Dedifferentiated amniotic fluid mesenchymal stem cell (primary cell): ENCODE results near the gene ACAD9.
"Not testable (repeated sequence)": the region's sequence is repeated elsewhere in the genome, so short reads cannot be mapped to it uniquely, and the experiment has no call there.

Experiments
- DNase-seq: peaks from one replicate; pipeline ENCODE4 v3.0.0-alpha.2; 2016; ENCODE audit errors: extremely low spot score

The ACAD9 gene

DNA sequence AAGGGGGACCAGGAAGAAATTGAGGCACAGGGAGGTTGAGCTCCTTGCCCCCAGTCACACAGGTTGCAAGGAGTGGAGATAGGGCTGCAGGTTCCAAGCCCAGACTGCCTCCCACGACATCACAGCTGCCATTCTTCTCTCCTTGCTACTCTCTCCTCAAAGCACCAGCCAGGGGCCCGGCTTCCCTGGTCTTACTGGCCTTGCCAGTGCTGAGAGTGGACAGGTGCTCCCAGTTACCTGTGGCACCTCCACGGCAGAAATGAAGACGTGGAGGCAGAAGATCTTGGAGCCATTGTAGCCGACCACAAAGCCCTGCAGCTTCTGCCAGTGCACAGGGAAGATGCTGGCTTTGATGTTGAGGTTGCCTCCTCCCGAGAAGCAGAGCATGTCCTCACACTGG, 17.9 kb upstream of the ACAD9 start:
- no peak for DNase-seq

GRCh38 chr3:128863560-128863959, 15.9 kb upstream of the ACAD9 start:
- DNase-seq = no peak

DNA sequence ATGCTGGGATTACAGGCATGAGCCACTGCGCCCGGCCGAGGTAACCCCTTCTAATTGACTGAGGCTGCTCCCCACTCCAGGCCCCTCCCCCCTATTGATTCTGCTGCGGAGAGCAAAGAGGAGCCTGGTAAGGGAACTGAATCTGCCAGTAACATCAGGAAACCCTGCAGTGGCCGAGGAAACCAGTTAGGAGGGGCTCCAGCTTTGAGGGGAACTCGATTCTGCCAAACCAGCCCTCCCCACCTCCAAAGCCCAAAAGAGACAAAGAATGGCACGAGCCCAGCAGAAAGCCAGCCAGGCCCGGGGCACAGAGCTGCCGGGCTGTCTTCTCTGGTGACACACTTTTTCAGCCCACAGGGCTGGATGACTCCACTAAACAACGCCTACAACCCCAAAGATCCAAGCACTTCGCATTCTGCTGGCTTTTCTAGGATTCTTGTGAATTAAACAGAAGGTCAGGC, 15.0 kb upstream of the ACAD9 start:
- DNase-seq = no peak

DNA sequence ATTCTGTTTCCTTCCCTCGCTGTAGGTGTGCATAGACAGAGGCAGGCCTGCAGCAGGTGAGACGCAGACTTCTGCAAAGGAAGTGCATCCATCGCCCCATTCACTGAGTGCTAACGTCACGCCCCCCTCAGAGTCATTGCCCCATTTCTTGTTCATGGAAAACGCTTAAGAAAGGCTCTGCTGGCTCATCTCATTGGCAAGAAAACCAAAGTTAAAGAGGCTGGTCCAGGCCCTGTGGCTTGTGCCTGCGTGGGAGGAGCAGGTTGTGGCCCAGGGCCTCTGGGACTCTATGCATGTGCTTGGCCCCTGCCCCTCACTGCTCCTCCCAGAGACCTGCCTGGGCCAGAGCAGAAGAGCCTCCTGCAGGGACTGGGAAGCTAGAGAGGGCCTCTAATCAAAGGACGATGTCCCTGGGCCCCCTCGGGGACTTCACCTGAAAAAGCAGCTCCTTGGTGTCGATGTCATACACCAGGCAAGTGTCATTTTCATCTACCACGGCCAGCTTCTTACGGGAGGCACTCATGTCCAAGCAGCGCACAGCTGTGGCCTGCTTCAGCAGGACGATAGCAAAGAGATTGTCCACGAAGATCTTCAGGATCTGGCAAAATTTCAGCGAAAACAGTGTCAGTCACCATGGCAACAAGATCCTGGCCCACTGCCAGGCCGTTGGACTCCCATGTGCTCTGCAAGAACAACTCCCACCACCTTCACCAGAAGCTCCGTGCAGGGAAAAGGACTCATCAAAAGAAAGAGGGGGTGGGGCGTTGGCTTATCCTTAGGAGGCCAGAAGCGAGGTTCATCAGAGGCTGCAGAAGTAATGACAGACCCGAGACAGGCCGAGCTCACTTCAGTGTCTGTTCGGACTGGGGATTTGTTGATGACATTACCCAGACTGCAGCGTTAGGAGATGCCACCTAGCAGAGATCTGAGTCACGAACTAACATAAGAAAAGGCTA, 14.3 kb upstream of the ACAD9 start:
- not testable (repeated sequence) for DNase-seq

DNA sequence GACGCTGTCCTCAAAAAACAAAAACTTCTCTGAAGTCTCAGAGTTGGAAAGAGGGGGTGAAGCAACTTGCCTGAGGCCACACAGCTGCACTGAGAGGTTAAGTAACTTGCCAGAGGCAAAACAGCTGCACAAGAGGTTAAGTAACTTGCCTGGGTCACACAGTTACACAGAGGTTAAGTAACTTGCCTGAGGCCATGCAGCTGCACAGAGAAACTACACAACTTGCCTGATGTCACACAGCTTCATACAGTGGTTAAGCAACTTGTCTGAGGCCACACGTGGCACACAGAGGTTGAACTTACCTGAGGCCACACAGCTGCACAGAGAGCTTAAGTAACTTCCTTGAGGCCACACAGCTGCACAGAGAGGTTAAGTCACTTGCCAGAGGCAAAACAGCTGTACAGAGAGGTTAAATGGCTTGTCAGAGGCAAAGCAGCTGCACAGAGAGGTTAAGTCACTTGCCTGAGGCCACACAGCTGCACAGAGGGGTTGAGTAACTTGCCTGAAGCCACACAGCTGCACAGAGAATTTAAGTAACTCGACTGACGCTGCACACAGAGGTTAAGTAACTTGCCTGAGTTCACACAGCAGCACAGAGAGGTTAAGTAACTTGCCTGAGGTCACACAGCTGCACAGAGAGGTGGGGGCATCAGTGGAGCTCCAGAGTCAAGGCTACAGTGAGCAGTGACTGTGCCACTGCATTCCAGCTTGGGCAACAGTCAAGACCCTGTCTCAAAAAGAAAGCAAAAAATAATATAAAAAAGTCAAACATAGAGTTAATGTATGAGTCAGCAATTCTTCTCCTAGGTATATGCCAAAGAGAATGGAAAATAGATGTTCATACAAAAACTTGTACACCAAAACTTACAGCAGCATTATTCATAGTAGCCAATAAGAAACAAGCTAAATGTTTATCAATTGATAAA, 12.0 kb upstream of the ACAD9 start:
- DNase-seq = no peak

DNA sequence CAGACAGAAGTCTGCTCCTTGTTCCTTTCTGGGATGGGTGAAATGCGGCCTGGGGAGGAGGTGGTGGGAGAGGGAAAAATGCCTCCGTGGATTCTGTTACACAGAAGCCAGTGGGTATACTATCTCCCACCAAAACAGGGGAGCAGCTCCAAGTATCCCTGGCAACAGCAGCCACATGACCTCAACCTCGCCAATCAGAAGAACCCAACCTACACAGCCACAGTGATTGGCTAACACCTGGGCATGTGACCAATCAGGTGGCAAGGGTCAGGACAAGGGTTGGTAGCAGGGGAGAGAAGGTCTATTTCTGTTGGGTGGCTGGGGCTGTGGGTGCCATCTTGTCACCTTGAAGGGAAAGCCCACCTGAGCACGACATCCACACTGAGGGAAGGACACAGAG, 9.1 kb upstream of the ACAD9 start:
- no peak for DNase-seq

DNA sequence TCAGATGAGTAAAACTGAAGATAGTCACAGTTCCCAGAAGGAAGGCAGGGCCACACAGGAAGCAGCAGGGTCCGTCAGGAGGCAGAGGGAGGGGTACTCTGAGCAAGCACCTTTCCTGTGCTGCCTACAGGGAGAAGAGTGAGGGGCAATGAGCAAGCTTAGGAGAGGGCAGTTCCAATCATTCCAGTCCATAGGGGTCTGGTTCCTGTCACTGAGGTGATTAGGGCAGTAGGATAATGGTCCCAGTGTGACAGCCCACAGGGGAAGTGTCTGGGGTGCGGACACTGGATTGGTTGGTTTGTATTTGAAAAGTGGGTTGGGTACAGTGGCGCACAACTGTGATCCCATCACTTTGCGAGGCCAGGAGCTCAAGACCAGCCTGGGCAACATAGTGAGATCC, 7.1 kb upstream of the ACAD9 start:
- DNase-seq = no peak

GRCh38 chr3:128872744-128873143, 6.7 kb upstream of the ACAD9 start:
- no peak for DNase-seq

DNA sequence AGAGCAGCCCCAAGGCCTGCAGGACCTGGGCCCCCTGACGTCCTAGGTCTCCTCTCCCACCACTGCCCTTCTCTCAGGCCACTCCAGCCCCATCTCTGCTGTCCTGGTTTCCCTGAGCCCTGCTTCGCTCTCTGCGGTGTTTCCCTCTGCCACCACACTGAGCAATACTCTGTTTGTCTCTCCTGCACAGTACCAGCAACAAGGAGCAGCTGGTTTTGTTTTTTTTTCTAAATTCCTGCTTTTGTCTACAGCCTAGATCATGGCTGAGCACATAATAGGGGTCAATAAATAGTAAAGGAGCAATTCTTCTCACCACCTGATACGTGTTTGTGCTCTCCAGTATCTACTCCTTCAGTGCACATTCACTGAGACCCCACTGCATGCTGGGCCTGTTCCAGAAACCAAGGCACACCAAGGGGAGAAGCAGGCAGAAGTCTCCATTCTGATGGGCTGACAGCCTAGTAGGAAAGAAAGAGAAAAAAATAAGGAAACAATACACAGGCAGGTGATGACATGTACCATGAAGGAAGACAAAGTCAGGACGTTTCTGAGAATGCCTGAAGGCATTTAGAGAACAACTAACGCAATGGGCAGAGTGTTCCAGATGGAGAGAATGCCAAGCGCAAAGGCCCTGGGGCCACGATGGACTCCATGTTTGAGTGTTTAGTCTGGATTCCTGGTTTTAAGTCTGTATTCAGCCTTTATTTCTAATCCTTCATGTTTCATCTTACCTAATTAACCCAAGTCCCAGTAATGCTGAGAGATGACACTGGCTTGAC, 6.0 kb upstream of the ACAD9 start:
- no peak for DNase-seq

DNA sequence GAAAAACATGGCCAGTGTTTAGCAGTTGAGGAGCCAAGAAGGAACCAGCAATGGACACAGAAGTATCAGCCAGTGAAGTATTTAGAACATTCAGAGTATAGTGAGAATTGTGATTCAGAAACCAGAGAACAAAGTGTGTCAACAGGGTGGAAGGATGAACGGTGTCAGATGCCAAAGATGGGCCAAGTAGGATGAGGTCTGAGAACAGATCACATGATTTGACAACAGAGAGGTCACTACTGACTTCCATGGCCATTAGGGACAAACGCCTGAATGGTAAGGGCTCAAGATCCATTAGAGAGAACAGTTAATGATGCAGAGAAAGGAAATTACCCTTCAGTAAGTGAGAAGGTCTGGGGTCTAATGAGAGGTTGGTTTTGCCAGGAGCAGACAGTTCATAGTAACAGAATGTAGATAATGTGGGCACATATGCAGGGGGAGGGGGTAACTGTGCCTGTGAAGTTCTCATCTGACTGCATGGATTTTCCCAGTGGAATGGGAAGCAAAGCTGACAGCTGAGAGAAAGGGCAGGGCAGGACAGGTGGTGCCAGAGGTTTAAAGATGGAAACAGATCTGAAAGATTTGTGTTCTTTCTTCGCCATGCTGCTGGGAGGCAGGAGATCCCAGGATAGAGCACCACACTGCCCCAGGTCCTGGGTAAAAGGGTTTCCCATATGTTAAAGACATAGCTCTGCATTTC, 4.8 kb upstream of the ACAD9 start:
- no peak for DNase-seq

DNA sequence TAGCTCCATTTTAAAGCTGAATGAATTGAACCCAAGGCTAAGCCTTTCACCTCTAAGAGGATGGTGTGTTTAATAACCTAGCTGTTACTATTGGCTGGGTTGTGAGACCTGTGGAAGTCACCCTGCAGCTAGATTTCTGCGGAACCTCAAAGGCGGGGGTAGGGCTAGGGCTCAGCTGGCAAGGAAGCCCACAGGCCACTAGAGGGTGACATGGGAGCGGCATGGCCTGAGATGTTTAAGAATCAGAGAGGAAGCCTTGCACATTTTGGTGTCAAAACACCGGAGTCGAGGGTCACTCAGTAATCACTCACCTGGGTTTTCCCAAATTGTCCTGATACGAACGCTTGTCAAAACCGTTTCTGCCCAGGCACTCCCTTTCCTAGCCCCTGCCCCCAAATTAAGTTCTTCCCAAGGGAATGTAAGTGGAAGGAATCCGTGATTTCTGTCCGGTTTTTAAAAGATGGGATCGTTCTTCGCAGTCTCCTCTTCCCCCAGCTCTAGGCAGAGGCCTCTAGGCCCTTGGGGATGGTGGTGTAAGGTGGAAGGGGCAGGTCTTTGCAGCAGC, 3.8 kb upstream of the ACAD9 start:
- DNase-seq = no peak

- DNase-seq = no peak
Observed at GRCh38 chr3:128878011-128878457, 1.4 kb upstream of the ACAD9 start.

GRCh38 chr3:128878556-128879124, 780 bp upstream of the ACAD9 start:
- DNase-seq = peak; percentile 44

DNA sequence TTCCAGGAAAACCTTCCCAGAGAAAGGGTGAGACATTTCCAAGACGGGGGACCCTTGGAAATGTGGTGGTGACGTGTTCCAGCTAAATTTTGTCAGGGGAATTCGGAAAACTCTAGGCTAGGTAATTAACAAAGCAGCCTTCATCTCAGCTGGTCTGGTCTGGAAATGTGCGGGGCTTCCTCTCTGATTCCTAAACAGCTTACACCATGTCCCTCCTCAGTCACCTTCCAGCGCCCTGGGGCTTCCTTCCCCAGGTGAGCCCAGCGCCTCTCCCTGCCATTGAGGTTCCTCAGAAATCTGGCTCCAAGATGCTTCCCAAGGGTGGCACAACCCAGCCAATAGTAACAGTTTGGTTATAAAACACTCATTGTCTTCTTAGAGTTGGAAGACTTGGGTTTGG, 571 bp downstream of the ACAD9 start:
- DNase-seq = no peak

DNA sequence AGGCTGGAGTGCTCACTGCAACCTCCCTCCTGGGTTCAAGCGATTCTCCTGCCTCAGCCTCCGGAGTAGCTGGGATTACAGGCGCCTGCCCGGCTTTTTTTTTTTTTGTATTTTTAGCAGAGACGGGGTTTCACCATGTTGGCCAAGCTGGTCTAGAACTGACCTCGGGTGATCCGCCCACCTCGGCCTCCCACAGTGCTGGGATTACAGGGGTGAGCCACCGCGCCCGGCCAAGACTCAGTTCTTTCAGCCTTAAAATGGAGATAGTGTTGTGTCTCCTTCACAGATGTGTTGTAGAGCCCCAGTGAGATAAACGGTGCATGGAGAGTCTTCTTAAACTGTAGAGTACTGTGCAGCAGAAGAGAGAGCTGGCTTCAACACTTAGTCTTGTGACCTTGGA, 1.0 kb downstream of the ACAD9 start:
- DNase-seq = not testable (repeated sequence)

GRCh38 chr3:128881576-128881975, 2.2 kb downstream of the ACAD9 start:
- no peak for DNase-seq

GRCh38 chr3:128882719-128883118, 3.3 kb downstream of the ACAD9 start:
- no peak for DNase-seq

GRCh38 chr3:128884992-128885391, 5.6 kb downstream of the ACAD9 start:
- no peak for DNase-seq

DNA sequence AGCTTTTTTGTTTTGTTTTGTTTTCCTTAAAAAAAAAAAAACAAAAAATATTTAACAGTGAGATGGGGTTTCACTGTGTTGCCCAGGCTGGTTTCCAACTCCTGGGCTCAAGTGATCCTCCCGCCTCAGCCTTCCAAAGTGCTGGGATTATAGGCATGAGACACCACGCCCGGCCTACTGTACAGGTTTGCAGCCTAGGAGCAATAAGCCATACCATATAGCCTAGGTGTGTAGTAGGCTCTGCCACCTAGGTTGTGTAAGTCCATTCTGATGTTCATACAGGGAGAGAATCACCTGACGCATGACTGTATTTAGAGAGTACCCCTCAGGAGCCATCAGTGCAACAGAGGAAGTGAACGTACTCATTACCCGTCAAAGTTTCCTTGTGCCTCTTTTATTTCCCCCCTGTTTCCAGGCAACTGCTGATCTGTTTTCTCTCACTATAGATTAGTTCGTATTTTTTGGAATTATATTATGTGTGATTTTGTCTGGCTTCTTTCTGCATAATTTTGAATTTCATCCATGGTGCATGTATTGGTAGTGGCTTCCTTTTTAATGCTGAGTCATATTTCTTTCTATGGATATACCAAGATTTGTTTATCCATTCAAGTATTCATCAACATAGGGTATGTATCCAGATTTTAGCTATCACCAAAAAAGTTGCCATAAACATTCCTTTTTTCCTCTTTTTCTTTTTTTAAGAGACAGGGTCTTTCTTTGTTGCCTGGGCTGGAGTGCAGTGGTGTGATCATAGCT, 9.9 kb downstream of the ACAD9 start:
- no peak for DNase-seq
